GM19463 (cell line): ENCODE data around the gene ZCCHC3.

ENCODE experiments used
- ATAC-seq: cut with Tn5 transposase; IDR thresholded peaks from one replicate; pipeline ENCODE4 v1.9.1; 2021; ENCODE audit warnings: mild to moderate bottlenecking, moderate library complexity; ENCODE audit not compliant: unreplicated experiment

The ZCCHC3 gene

DNA sequence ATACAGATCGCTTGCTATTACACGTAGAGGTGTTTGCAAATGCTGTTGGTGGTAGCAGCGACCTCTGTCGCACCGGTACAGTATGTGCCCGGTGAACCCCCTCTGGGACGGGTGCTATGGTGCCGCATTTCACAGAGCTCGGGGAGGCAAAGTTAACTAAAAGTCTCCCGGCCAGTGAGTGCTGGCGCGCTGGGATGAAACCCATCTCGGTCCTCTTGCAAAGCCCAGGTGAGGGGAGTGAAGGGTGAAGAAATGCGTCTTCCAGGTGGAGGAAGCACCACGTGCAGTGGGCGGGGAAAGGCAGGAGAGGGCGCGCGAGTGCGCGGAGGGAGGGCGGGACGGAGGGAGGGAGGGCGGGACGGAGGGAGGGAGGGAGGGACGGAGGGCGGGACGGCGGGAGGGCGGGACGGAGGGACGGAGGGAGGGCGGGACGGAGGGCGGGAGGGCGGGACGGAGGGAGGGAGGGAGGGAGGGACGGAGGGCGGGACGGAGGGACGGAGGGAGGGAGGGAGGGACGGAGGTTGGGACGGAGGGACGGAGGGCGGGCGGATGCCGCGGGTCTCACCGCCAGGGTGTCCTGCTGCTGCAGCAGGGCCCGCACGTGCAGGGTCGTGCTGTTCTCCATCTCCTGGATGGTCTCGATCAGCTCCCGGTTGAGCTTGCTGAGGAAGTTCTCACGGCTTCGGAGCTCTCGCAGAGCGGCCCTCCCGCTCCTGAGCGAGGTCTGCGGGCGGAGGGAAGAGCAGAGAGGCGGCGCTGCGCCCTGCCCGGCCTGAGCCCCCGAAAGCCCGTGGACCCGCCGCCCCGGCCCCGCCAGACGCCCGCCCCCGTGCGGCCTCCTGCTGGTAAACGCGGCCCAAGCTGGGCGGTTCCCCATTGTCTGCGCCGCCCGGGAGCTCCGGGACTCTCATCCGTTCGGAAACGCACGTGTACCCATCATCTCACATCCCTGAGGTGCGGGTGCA, 18.5 kb upstream of the ZCCHC3 start:
- no peak for ATAC-seq

GRCh38 chr20:284172-284571, 13.2 kb upstream of the ZCCHC3 start:
- no peak for ATAC-seq

- ATAC-seq = no peak
Observed at GRCh38 chr20:286508-286907, 10.9 kb upstream of the ZCCHC3 start.

GRCh38 chr20:288956-289692, 8.2 kb upstream of the ZCCHC3 start:
- ATAC-seq = no peak

- ATAC-seq = no peak
Observed at GRCh38 chr20:289693-290083, 7.7 kb upstream of the ZCCHC3 start.

GRCh38 chr20:290084-290831, 7.1 kb upstream of the ZCCHC3 start, which contains the start of gene C20orf96:
C20orf96 (minus strand) TSS chr20:290750; CDS start chr20:290610, 140 bp downstream.
- ATAC-seq = peak; percentile 89

- no peak for ATAC-seq
Observed at GRCh38 chr20:294602-295001, 2.8 kb upstream of the ZCCHC3 start.

GRCh38 chr20:295804-296203, 1.6 kb upstream of the ZCCHC3 start:
- no peak for ATAC-seq

DNA sequence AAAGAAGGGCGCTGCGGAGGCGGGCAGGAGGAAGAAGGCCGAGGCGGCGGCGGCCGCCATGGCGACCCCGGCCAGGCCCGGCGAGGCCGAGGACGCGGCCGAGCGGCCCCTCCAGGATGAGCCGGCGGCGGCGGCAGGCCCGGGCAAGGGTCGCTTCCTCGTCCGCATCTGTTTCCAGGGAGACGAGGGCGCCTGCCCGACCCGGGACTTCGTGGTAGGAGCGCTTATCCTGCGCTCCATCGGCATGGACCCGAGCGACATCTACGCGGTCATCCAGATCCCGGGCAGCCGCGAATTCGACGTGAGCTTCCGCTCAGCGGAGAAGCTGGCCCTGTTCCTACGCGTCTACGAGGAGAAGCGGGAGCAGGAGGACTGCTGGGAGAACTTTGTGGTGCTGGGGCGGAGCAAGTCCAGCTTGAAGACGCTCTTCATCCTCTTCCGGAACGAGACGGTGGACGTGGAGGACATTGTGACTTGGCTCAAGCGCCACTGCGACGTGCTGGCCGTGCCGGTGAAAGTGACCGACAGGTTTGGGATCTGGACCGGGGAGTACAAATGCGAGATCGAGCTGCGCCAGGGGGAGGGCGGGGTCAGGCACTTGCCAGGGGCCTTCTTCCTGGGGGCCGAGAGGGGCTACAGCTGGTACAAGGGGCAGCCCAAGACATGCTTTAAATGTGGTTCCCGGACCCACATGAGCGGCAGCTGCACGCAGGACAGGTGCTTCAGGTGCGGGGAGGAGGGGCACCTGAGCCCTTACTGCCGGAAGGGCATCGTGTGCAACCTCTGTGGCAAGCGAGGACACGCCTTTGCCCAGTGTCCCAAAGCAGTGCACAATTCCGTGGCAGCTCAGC, 780 bp downstream of the ZCCHC3 start:
- ATAC-seq = peak; percentile 21

DNA sequence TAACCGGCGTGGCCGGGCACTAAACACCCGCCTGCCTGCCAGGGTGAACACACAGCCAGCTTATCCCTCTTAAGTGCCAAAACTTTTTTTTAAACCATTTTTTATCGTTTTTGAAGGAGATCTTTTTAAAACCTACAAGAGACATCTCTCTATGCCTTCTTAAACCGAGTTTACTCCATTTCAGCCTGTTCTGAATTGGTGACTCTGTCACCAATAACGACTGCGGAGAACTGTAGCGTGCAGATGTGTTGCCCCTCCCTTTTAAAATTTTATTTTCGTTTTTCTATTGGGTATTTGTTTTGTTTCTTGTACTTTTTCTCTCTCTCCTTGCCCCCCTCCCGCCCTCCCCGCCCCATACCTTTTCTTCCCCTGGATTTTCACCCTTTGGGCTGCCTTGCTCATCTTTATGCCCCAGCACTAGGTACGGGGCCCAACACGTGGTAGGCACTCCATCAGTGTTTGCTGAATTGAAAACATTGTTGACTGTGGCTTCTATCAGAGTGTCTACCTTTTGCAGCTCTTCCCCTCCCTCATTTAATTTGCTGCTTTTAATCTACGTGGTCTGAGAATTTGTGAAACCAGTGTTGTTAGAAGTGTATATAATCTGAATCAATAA, 1.5 kb downstream of the ZCCHC3 start:
- no peak for ATAC-seq

GRCh38 chr20:300345-300990, 3.1 kb downstream of the ZCCHC3 start:
- no peak for ATAC-seq

GRCh38 chr20:301886-302848, 4.8 kb downstream of the ZCCHC3 start:
- no peak for ATAC-seq

DNA sequence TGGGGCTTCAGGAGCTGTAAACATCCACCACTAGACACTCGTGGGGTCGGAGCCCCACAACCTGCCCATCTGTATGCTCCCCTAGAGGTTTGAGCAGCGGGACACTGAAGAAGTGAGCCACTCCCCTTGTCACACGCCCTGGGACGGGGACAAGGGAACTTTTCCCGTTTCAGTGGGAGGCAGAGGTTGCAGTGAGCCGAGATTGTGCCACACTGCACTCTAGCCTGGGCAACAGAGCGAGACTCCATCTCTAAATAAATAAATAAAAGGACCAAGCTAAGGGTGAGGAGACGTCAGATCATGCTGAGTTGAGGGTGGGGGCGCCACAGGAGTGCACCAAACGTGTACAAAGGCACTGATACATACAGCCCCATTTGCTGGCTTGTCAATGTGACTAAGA, 8.4 kb downstream of the ZCCHC3 start:
- no peak for ATAC-seq

- ATAC-seq = no peak
Observed at GRCh38 chr20:308427-309038, 11.2 kb downstream of the ZCCHC3 start.

DNA sequence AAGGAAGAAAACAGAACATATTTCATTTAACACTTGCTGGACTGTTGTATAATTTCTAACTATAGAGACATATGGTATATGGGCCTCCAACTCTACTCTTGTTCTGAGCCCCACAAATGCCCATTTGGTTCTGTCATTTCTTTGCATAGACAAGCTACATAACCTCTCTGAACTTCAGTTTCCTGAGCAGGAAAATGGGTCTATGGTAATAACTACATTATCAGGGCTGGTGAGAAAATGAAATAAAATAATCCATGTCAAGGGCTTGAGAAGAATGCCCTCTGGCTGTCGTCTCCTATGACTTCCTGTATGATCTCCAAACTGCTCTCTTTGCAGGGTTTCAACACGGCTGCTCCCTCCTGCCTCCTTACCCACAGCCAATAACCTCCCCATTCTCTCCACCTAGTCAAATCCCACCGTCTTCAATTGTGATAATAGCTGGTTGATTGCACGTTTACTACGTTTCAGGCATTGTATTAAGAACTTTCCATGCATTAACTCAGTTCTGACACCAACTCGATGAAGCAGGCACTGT, 12.0 kb downstream of the ZCCHC3 start:
- no peak for ATAC-seq

GRCh38 chr20:309841-310644, 12.7 kb downstream of the ZCCHC3 start:
- peak; percentile 99 for ATAC-seq

DNA sequence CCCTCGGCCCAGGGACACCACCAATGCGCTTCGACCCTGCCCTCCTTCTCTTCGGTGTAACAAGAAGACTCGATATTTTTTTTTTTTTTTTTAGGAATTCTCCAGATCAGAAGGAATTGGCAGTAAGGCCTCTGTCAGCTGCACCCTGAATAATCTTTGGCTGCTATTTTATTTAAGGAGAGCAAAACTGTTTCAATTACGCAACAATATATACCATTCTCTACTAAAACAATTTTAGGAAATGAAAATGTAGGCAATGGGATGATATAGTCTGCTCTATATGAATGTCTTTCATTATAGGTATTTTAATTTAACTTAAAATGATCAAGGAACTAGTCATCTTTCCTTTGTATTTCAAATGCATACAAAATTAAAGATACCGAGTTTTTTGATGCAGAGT, 13.3 kb downstream of the ZCCHC3 start:
- ATAC-seq = no peak
